OCI-LY7 (cell line): Measurements from ENCODE around the gene CDK14. TPM values are rescaled to one million over a fixed set of nuclear protein-coding genes. Genes with fewer than 3 reads are reported as not detected.

Source experiments
- BruUV-seq: library from RNA; stranded (reverse); fragments of 400-500 nt; replicated peaks from 2 replicates; lab custom pipeline; 2021; lab: Mats Ljungman, UMichigan
- CTCF ChIA-PET: fragments of 300-600 bp; sonication (Branson Sonifier 250); formaldehyde crosslinking; loops from one replicate; lab custom pipeline; 2022; ENCODE audit warnings: antibody characterized with exemption; ENCODE audit not compliant: unreplicated experiment; lab: Charles Lee
- POLR2A ChIA-PET: fragments of 300-600 bp; sonication (Branson Sonifier 250); formaldehyde crosslinking; loops from one replicate; lab custom pipeline; 2022; ENCODE audit warnings: antibody characterized with exemption; lab: Charles Lee
- DNase-seq: peaks from one replicate; pipeline ENCODE4 v3.0.0-alpha.2; 2015; ENCODE audit warnings: low spot score
- H2AFZ ChIP-seq: fragments of 200-600 bp; sonication (generic), shearing (Covaris generic); 2 replicates; pipeline ENCODE4 v1.6.1; 2014; ENCODE audit warnings: mild to moderate bottlenecking, antibody characterized with exemption, low read length, moderate library complexity
- H3K27ac ChIP-seq: fragments of 200-600 bp; sonication (generic); 2 replicates; pipeline ENCODE4 v1.5.1; 2014; ENCODE audit warnings: mixed run types, low read depth, mild to moderate bottlenecking, moderate library complexity, low read length, inconsistent platforms; ENCODE audit not compliant: poor library complexity, severe bottlenecking
- H3K36me3 ChIP-seq: fragments of 200-600 bp; sonication (generic); 2 replicates; pipeline ENCODE4 v1.6.1; 2014; ENCODE audit warnings: mild to moderate bottlenecking, antibody characterized with exemption, low read length, moderate library complexity, mixed read lengths; ENCODE audit not compliant: insufficient read depth
- H3K4me1 ChIP-seq: fragments of 200-600 bp; sonication (generic); 2 replicates; pipeline ENCODE4 v1.5.1; 2014; ENCODE audit warnings: mild to moderate bottlenecking, low read length; ENCODE audit not compliant: insufficient read depth, poor library complexity, severe bottlenecking
- H3K4me2 ChIP-seq: fragments of 200-600 bp; sonication (generic); 2 replicates; pipeline ENCODE4 v1.6.1; 2014; ENCODE audit warnings: mild to moderate bottlenecking, low read length
- H3K4me3 ChIP-seq: fragments of 200-600 bp; sonication (generic); 2 replicates; pipeline ENCODE4 v1.5.1; 2014; ENCODE audit warnings: mild to moderate bottlenecking, low read depth, low read length; ENCODE audit not compliant: poor library complexity, severe bottlenecking
- H3K79me2 ChIP-seq: fragments of 200-600 bp; sonication (generic); 2 replicates; pipeline ENCODE4 v1.6.1; 2016; ENCODE audit warnings: low read depth, mild to moderate bottlenecking, low read length, moderate library complexity, mixed read lengths; ENCODE audit not compliant: insufficient read depth
- H3K9me2 ChIP-seq: fragments of 200-600 bp; sonication (generic); 2 replicates; pipeline ENCODE4 v1.6.1; 2016; ENCODE audit warnings: mild to moderate bottlenecking, low read length, mixed read lengths; ENCODE audit not compliant: insufficient read depth
- H3K9me3 ChIP-seq: fragments of 200-600 bp; sonication (generic); 2 replicates; pipeline ENCODE4 v1.6.1; 2014; ENCODE audit warnings: mild to moderate bottlenecking, mixed run types, low read length, mixed read lengths
- H4K20me1 ChIP-seq: fragments of 200-600 bp; sonication (generic); 2 replicates; pipeline ENCODE4 v1.6.1; 2014; ENCODE audit warnings: mild to moderate bottlenecking, antibody characterized with exemption, low read length, moderate library complexity, mixed read lengths; ENCODE audit not compliant: insufficient read depth
- EZH2phosphoT487 ChIP-seq: fragments of 200-600 bp; sonication (generic); IDR thresholded peaks from 2 replicates; pipeline ENCODE4 v1.6.1; 2018; ENCODE audit warnings: low read depth, borderline replicate concordance, mild to moderate bottlenecking, mixed run types, antibody characterized with exemption, low read length, moderate library complexity, mixed read lengths
- intact Hi-C: fragments of 100-400 bp; cut with micrococcal nuclease; formaldehyde crosslinking; loops from one replicate; pipeline ENCODE4 v1.10.0; 2022; ENCODE audit not compliant: unreplicated experiment
- total RNA-seq, 2 experiments: library from RNA; depleted of rRNA in 1 of 2; stranded (reverse); fragments of >200 nt in 1 of 2; shearing (Covaris generic) in 1 of 2; gene quantifications; 2 replicates each; pipeline ENCODE4 v1.2.3, GENCODE V29; 2014 to 2022
- TF ChIP-seq, protein P1 (sequence below): fragments of 200-600 bp; sonication (generic); conservative IDR thresholded peaks from 2 replicates; pipeline ENCODE4 v1.5.1; 2014; ENCODE audit warnings: mild to moderate bottlenecking, antibody characterized with exemption, low read length, moderate library complexity, mixed read lengths

CDK14 gene
- total RNA-seq, 2 experiments from 2014 or later = 90.7 to 111 TPM

DNA sequence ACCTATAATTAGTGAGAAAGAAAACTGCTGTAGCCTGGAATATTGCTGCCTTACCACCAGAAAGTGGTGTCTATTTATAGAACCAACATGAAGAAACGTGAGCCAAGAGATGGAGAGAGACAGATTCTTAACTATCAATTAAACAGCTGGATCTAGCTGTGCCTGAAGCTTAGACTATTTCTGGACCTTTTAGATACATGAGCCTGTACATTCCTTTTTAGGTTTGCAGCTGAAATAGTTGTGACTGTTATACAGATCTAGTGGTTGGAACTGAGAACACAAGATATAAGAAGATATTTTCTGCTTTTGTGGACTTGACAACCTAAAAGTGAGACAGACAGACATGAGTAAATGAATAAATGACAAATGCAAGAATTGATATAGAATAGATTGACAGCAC is 73.4 kb downstream of the CDK14 start:
- intact Hi-C loops = no loop called here
- H3K9me3 ChIP-seq = no peaks in the 10 kb centered on the region
- no peak overlapping the region for H3K4me2 ChIP-seq
- H3K9me2 ChIP-seq = no peaks in the 10 kb centered on the region
- BruUV-seq = no TSS peak
- ChIA-PET POLR2A (no interaction called here), CTCF (no interaction called here)
- H4K20me1 ChIP-seq = no peaks in the 10 kb centered on the region
- H3K79me2 ChIP-seq = no peaks in the 10 kb centered on the region
- no peak overlapping the region for H2AFZ ChIP-seq
- H3K4me3 ChIP-seq = no peak overlapping the region
- no peaks in the 10 kb centered on the region for H3K36me3 ChIP-seq
- no peak for DNase-seq
- no peaks in the 10 kb centered on the region for H3K4me1 ChIP-seq
- H3K27ac ChIP-seq = no peak overlapping the region
- TF ChIP-seq, protein P1, sequence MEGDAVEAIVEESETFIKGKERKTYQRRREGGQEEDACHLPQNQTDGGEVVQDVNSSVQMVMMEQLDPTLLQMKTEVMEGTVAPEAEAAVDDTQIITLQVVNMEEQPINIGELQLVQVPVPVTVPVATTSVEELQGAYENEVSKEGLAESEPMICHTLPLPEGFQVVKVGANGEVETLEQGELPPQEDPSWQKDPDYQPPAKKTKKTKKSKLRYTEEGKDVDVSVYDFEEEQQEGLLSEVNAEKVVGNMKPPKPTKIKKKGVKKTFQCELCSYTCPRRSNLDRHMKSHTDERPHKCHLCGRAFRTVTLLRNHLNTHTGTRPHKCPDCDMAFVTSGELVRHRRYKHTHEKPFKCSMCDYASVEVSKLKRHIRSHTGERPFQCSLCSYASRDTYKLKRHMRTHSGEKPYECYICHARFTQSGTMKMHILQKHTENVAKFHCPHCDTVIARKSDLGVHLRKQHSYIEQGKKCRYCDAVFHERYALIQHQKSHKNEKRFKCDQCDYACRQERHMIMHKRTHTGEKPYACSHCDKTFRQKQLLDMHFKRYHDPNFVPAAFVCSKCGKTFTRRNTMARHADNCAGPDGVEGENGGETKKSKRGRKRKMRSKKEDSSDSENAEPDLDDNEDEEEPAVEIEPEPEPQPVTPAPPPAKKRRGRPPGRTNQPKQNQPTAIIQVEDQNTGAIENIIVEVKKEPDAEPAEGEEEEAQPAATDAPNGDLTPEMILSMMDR = no peak
- TF ChIP-seq EZH2phosphoT487 = no peak

GRCh38 chr7:90671571-90671970 is 75.5 kb downstream of the CDK14 start:
- Histone ChIP-seq H3K27ac (no peak overlapping the region), H3K9me2 (no peaks in the 10 kb centered on the region), H3K79me2 (no peaks in the 10 kb centered on the region), H3K4me1 (no peaks in the 10 kb centered on the region), H3K4me2 (no peak overlapping the region), H3K9me3 (no peaks in the 10 kb centered on the region), H3K4me3 (no peak overlapping the region), H3K36me3 (no peaks in the 10 kb centered on the region), H2AFZ (no peak overlapping the region), H4K20me1 (no peaks in the 10 kb centered on the region)
- POLR2A ChIA-PET = interaction anchor here (0.7 to 0.8 kb wide), 2 partner anchors 285 to 1903 kb away, joined by 3 to 7 read pairs; no protein-coding TSS in a partner anchor
- CTCF ChIA-PET = no interaction called here
- no peak for DNase-seq
- TF ChIP-seq EZH2phosphoT487 = no peak
- TF ChIP-seq, protein P1 = no peak
- intact Hi-C loops = no loop called here
- BruUV-seq = no TSS peak

- no peak overlapping the region for H2AFZ ChIP-seq
- H3K79me2 ChIP-seq = no peaks in the 10 kb centered on the region
- H3K4me1 ChIP-seq = no peaks in the 10 kb centered on the region
- intact Hi-C loops = no loop called here
- no peaks in the 10 kb centered on the region for H3K9me3 ChIP-seq
- CTCF ChIA-PET = no interaction called here
- POLR2A ChIA-PET = interaction anchor here (0.7 to 1.1 kb wide), 2 partner anchors 36 to 1904 kb away, joined by 3 to 7 read pairs; no protein-coding TSS in a partner anchor
- TF ChIP-seq, protein P1 = no peak
- TF ChIP-seq EZH2phosphoT487 = no peak
- H3K9me2 ChIP-seq = no peaks in the 10 kb centered on the region
- BruUV-seq = no TSS peak
- DNase-seq = no peak
- H3K27ac ChIP-seq = no peak overlapping the region
- H3K4me3 ChIP-seq = no peak overlapping the region
- H3K36me3 ChIP-seq = no peaks in the 10 kb centered on the region
- H4K20me1 ChIP-seq = no peaks in the 10 kb centered on the region
- no peak overlapping the region for H3K4me2 ChIP-seq
Measured at GRCh38 chr7:90672210-90672609, 76.1 kb downstream of the CDK14 start.
